DMS 273 (cell line): Measurements from ENCODE around the gene IL36RN.

Experiments
- DNase-seq: peaks from one replicate; lab custom pipeline; 2025; ENCODE audit not compliant: unreplicated experiment; lab: John Stamatoyannopoulos, UW

Gene IL36RN

GRCh38 chr2:113046465-113046864 is 12.5 kb upstream of the IL36RN start:
- no peak for DNase-seq

- no peak for DNase-seq
Measured at GRCh38 chr2:113050921-113051895, 7.8 kb upstream of the IL36RN start.

GRCh38 chr2:113052396-113052917 is 6.5 kb upstream of the IL36RN start, which contains the start of gene IL36B:
IL36B (minus strand) TSS chr2:113052867.
- no peak for DNase-seq

- DNase-seq: no peak
Measured at GRCh38 chr2:113053666-113054065, 5.3 kb upstream of the IL36RN start.

- DNase-seq: no peak
Measured at GRCh38 chr2:113054066-113054465, 4.9 kb upstream of the IL36RN start.

GRCh38 chr2:113056521-113056920 is 2.5 kb upstream of the IL36RN start:
- DNase-seq: no peak

GRCh38 chr2:113057117-113057516 is 1.9 kb upstream of the IL36RN start:
- no peak for DNase-seq

- no peak for DNase-seq
Measured at GRCh38 chr2:113058411-113058994, 495 bp upstream of the IL36RN start.

- DNase-seq: no peak
Measured at GRCh38 chr2:113060396-113060795, 1.4 kb downstream of the IL36RN start.

- no peak for DNase-seq
Measured at GRCh38 chr2:113060796-113061195, 1.8 kb downstream of the IL36RN start.

- no peak for DNase-seq
Measured at GRCh38 chr2:113061241-113061640, 2.2 kb downstream of the IL36RN start.

- DNase-seq: no peak
Measured at GRCh38 chr2:113061896-113062770, 3.1 kb downstream of the IL36RN start.

GRCh38 chr2:113064281-113064680 is 5.3 kb downstream of the IL36RN start:
- no peak for DNase-seq

- no peak for DNase-seq
Measured at GRCh38 chr2:113064898-113065297, 5.9 kb downstream of the IL36RN start.

GRCh38 chr2:113067681-113068080 is 8.7 kb downstream of the IL36RN start, which contains the start of gene IL1F10:
IL1F10 (plus strand) TSS chr2:113067970; CDS start chr2:113072739, 4,769 bp downstream.
- no peak for DNase-seq

GRCh38 chr2:113068249-113068648 is 9.3 kb downstream of the IL36RN start:
- DNase-seq: no peak

- peak; percentile 5 for DNase-seq
Measured at GRCh38 chr2:113068706-113069485, 9.9 kb downstream of the IL36RN start.

- no peak for DNase-seq
Measured at GRCh38 chr2:113069676-113070605, 10.9 kb downstream of the IL36RN start.

GRCh38 chr2:113070606-113070975 is 11.6 kb downstream of the IL36RN start:
- DNase-seq: no peak
